Fibroblast of skin of scalp (primary cell): ENCODE data around the gene ZNF474. TPM values are rescaled to one million over a fixed set of nuclear protein-coding genes. Genes with fewer than 3 reads are reported as not detected.
A peak's percentile ranks its signal among the peaks of the same experiment; 100 is the strongest.
"Not testable (repeated sequence)": the region's sequence is repeated elsewhere in the genome, so short reads cannot be mapped to it uniquely, and the experiment has no call there.

Source experiments
- DNase-seq: peaks from one replicate; pipeline ENCODE4 v3.0.0-alpha.2; 2013
- polyA plus RNA-seq, 2 experiments: library from polyadenylated mRNA; unstranded; fragments of 120-200 nt; gene quantifications; one replicate each; pipeline ENCODE4 v1.2.1, GENCODE V29; 2013; ENCODE audit not compliant: insufficient read length in 2 of 2

Gene ZNF474
- 0.41 TPM for polyA plus RNA-seq (2013, experiment 1 of 2; ENCODE audit: insufficient read length)
- polyA plus RNA-seq (2013, experiment 2 of 2; ENCODE audit: insufficient read length) = 0.67 TPM

DNA sequence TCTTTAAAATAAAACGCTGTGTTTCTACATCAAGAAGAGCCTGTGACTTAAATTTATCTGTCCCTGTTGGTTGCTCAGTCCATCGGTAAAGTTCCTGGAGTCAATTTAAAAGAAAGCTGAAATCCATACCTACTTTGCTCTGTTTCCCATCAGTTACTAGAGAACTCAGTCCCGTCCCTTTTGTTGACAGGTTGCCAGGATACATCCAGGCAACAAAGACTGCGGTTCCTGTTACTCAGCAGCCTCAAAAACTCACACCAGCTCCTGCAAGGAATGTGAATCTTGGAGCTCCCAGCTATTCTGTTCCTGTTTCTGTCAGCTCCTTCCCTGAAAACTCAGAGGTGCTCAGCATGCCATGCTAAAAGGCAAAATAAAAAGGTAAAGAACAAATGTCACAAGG, at the start of gene ZNF474:
Gene ZNF474, plus strand, starts transcription at position 241 of the 400 bp plus-strand sequence. CDS start 22,445 bp downstream, outside the sequence.
- DNase-seq = peak; percentile 97

DNA sequence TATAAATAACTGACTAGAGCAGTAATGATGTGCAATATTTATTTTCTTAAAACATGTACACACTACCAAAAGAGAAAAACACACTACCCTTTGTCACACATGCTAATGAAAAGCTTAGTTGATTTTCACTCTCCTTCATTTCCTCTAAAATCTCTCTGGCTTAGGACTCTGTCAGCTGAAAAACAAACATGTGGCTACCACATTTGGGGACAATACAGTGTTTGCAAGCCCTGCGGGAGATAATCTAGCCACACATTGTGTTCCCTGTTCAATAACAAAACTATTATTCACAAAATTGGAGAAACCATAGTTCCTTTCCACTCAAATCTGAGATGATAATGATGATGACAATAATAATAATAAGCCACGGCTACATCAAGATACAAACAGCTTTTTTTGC, 47.8 kb upstream of the ZNF474 start:
- no peak for DNase-seq

GRCh38 chr5:122083535-122083934, 45.8 kb upstream of the ZNF474 start:
- no peak for DNase-seq

- DNase-seq = no peak
Observed at GRCh38 chr5:122085041-122085440, 44.3 kb upstream of the ZNF474 start.

DNA sequence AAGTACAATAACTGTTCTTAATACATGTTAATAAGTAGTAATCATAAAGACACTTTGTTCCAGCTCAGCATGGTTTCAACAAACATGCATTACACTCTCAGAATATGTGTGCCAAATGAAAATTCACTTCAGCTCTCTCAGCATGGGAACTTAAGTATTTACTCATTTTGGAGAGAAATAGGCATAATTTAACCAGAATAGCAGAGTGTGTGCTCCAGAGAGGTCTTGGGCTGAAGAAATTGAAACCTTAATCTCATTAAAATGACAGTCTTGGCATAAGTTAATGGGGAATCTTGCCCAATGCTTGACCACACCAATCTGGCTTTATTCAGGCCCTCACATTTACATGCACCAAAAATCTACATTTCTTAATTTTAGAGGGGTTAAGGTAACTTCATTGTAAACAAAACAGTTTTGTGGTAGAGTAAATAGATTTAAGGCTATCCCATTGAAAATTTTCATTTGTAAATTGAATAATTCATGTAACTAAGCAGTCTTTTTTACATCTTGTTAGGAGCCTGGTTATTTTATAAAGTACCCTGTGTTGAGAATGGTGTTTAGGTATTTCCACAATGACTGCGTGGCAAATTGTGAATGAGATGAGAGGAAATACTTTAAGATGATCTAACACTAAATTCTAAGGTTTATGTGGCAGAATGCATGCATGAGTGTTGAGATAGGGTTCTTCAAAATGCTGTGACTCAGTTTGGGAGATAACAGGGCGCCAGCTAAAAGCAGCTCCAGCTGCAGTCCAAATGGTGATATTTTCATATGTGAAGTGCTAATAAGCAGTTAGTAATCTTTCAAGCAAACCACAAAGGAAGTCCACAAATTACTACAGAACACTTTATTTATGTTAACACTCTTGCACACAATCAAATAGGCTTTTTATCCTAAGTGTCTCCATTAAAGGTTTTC, 40.0 kb upstream of the ZNF474 start:
- DNase-seq = peak; percentile 86

DNA sequence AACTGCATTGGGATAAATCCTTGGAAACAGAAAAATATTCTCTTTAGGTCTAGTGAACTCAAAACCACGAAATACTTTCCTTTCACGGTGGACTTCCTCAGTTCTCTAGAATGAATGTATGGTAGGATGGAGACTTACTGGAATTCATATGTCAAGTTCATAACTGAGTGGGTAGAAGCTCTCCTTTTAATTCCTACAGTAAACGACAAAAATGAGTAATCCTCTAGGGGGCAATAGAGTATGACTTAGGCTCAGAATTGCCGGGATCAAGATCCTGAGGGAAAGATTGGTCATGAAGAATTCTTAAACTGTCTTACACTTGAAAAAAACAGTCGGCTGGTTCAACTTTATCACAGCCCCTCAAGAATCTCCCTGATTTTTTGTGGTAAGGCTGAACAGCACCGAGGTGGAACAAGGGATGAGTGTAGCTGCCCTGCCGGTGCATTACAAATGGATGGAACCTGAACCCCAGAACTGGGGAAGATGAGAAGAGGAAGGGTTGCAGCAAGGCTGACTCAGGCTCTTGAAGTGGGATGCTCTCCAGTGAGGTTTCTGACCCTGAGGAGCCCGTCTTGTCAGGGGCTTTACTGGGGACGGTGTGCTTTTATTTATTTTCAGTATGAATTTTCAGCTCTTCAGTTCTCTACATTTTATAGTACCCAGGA, 37.3 kb upstream of the ZNF474 start:
- peak; percentile 92 for DNase-seq

DNA sequence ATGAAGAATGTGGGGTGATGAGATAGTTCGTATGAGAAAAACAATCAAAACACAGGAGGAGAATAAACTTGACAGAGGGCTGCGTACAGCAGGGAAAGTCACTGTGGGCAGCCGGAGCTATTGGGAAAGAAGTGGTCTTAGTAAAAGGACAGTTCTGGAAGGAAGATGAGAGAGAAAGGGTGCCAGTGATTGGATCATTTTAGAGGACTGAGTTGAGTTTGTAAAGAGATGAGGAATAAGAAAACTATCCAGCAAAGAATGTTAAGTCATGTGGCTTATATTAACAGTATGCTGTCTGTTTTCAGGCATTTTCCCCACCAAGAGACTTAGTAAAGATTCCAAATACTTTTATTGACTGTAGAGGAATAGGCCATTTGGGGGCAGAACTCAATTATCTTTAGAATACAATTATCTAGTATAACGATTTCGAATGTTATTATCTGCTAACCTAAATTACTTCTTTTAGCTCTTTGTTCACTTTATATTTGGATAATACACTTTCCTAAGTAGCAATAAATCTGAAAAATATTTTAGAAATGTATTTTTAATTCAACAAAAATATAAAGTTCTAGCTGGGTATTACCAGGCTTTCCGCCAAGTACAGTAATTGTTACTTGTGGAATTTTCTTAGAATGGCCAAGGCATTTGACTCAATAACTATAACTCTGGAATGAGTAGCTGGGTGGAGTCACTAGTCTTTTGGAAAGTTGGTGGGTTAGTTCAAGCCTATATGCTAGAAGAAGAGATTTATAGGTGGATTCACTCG, 35.7 kb upstream of the ZNF474 start:
- peak; percentile 96 for DNase-seq

DNA sequence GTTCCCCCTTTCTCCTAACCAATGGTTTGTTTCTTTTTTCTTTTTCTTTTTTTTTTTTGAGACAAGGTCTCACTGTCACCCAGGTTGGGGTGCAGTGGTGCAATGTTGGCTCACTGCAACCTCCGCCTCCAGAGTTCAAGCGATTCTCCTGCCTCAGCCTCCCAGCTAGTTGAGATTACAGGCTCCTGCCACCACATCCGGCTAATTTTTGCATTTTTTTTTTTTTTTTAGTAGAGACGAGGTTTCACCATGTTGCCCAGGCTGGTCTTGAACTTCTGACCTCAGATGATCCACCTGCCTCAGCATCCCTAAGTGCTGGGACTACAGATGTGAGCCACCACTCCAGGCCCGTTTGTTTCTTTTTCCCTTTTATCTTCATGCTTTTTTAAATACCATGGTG, 35.1 kb upstream of the ZNF474 start:
- not testable (repeated sequence) for DNase-seq

DNA sequence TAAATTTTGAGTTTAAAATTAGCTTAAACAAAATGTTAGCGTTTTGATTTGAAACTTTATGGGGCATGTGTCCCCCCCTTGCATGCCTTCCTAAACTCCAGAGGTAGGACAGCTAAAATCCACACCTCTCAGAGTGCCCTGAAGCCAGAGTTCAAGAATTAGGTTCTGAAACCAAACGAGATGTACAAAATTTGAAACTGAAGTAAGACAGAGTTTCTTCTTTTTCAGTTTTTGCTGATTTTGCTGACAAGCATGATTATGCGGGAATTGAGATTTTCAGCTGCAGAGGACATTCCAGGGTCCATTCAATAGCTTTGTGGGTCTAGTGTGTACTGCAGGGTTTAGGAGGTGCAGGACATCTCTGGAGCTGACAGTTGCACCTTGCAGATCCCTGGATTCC, 34.2 kb upstream of the ZNF474 start:
- DNase-seq = no peak

DNA sequence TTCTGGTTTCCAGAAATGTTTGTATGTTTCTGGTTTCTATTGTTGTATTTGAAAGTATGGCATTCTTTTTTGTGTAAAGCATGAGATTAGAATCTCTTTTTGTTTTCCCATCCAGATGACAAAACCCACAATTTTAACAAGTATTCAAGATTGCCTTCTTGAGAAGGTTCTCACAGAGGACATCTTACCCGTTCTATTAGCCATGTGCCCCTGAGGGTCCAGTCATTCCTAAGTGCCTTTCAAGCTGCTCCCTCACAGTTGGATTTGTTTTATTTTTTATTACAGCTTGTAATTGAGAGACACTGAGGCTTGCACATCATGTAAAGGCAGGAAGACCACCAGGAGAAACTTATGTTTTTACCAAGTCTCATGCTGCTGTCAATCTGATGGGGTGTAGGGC, 32.0 kb upstream of the ZNF474 start:
- DNase-seq = no peak

DNA sequence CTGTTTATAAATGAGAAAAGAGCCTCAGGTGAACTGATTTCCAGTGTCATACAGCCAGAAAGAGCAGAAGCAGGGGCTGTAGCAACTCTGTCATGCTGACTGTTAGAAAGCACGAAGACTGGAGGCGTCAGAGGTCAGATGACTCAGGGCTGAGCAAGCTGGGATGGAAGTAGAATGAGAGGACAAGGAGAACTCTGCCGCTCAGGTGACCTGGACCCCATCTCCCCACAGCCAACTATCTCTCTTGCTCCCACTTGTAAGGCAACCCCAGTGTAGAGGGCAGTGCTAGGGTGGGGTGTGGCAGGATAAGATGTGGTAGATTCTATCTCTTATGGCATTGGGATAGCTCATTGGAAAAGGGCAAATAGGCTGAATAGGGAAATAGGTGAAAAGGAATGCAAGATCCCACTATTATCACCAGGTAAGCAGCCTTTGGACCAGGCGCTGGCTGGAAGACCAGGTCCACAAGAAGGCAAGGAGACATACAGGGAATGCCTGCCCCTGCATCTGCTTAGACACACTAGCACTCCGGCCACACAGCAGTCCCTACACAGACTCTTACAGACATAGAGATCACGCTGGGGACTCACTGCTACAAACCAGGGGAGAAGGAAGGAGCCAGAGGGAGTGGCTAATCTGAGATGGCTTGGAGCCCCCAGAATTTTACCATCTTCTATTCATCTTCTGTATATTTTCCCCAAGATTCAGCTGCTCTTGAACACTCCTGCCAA, 30.1 kb upstream of the ZNF474 start:
- DNase-seq = peak; percentile 48

- peak; percentile 77 for DNase-seq
Observed at GRCh38 chr5:122101636-122102285, 27.6 kb upstream of the ZNF474 start.

DNA sequence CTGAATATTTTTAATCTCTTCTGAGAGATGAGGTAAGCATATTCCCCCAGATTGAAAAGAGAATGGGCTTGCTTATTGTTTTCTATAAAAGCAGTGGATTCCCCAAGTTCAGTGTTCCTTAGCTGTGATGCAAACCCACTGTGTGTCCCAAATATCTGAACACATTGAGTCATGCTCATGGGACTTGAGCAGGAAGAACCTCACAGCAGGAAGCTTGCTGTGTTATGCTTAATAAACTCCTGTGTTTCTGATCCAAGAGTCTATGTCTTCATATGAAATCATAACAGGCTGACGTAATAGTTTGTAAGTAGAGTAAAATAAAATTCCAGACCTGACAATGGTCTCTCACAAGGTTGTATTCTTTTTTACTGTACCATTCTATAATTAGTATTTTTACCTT, 26.5 kb upstream of the ZNF474 start:
- peak; percentile 95 for DNase-seq

- DNase-seq = no peak
Observed at GRCh38 chr5:122105909-122106308, 23.4 kb upstream of the ZNF474 start.

- peak; percentile 35 for DNase-seq
Observed at GRCh38 chr5:122107016-122107415, 22.3 kb upstream of the ZNF474 start.

DNA sequence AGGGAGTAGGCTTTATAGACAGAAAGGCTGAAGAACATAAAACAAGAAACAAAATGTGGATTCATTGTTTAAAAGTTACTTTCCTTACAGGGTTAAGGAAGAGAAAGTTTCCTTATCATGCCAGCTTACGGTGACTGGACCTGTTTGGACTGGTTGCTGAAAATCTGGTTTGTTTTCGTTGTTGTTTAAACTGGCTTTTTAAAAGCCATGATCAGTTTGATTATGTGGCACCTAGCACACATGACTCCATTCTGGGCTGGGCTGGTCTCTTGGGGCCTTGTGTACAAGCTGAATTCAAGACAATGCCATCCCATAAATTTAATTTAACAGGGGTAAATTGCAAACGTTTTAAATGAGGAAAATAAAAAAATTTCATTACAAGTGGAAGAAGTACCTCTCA, 18.4 kb upstream of the ZNF474 start:
- no peak for DNase-seq

DNA sequence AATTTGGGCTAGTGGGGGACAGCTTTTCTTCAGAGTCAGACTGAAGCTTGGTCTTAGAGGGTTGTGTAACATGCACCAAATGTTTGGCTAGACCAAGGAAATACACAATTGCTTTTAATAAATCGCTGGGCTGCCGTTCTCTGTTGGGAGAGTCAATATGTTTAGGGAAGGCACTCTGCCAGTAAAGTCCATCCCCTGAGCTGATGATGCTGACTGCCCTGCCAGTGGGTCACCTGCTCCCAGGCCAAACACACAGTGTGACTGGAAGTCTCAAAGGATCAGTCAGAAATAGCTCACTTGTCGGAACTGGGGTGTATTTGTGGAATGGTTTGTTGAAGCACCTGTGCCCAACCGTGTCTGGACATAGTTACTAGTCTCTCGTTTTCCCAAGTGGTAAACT, 17.9 kb upstream of the ZNF474 start:
- no peak for DNase-seq

- DNase-seq = no peak
Observed at GRCh38 chr5:122112063-122112462, 17.3 kb upstream of the ZNF474 start.

DNA sequence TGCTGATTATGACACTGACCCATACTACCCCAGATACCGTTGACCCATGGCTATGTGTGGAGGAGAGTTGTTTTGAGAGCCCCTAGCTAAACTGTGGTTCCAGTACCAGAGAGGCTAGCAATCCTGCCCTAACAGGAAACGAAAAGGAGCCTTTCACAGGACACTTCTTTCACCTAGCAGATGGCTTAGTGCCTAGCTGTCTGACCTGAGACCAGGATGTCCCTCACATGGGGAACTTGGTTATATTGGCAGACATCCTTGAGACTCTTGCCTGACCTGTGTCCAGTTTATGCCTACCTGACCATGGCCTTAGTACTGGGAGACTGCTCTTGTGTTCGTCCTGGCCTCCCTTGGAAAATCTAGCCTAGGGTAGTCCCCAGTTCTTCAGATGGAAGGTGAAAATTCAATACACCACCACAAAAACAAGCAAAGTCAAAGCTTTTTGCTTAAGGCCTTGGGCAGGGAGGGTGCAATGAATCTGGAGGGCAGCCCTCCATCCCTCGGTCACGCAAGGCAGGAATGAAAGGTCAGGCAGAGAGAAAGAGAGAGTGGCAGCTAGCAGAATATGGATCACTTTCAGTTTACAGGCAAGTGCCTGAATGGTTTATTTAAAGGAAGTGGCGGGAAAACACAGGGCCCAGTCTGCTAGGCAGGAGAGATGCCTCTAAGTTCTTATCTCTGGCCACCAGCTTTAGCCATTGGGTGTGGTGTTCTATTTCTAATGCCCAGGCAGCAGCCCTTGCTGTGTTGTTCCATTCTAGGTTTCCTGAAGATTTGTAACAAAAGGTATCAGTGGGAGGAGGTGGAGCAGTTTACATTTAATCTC, 16.4 kb upstream of the ZNF474 start:
- DNase-seq = no peak

DNA sequence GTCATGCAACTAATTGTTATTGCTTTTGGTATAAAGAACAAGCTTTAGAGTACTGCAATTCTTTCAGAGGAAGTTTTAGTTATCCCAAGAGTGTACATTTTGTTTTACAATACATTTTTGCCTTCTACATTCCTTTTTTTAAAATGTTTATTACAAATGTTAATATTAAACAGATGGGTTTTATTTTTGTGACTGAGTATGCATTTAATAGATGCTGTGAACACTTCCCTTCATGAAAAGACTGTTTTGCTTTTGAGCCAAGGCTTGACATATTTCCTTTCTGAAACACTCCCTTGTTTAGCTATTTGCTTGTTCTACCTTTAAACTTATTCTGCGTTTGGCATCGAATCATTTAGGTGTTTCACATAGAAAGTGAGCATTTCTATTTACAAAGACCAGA, 14.8 kb upstream of the ZNF474 start:
- no peak for DNase-seq
